Trophoblast cell (in vitro differentiated cells and primary cell): Measurements from ENCODE around the gene MYO18A.

Experiments
- DNase-seq, 2 donors: peaks; one replicate each; pipeline ENCODE4 v3.0.0-alpha.2; 2016
- H2AFZ ChIP-seq: 2 replicates; pipeline ENCODE4 v1.6.1; 2013; ENCODE audit warnings: low read length, moderate library complexity, mild to moderate bottlenecking; ENCODE audit not compliant: insufficient read depth, poor library complexity
- H2AK5ac ChIP-seq: 2 replicates; pipeline ENCODE4 v1.6.1; 2013; ENCODE audit warnings: mild to moderate bottlenecking, low read length
- H2BK120ac ChIP-seq: 2 replicates; pipeline ENCODE4 v1.6.1; 2013; ENCODE audit warnings: low read length, mild to moderate bottlenecking, moderate library complexity; ENCODE audit not compliant: insufficient read depth, poor library complexity
- H2BK12ac ChIP-seq: 2 replicates; pipeline ENCODE4 v1.6.1; 2013; ENCODE audit warnings: mild to moderate bottlenecking, low read length, moderate library complexity
- H2BK5ac ChIP-seq: 2 replicates; pipeline ENCODE4 v1.6.1; 2013; ENCODE audit warnings: low read length, low read depth, moderate library complexity, mild to moderate bottlenecking; ENCODE audit not compliant: poor library complexity
- H3K14ac ChIP-seq: 2 replicates; pipeline ENCODE4 v1.6.1; 2013; ENCODE audit warnings: mild to moderate bottlenecking, low read length
- H3K18ac ChIP-seq: 2 replicates; pipeline ENCODE4 v1.6.1; 2013; ENCODE audit warnings: mild to moderate bottlenecking, low read length
- H3K23ac ChIP-seq: 2 replicates; pipeline ENCODE4 v1.6.1; 2013; ENCODE audit warnings: low read length
- H3K27ac ChIP-seq: 2 replicates; pipeline ENCODE4 v1.5.1; 2013; ENCODE audit warnings: low read depth, mild to moderate bottlenecking, inconsistent platforms, low read length, moderate library complexity
- H3K27me3 ChIP-seq: 2 replicates; pipeline ENCODE4 v1.6.1; 2013; ENCODE audit warnings: inconsistent platforms, mild to moderate bottlenecking, low read length, moderate library complexity; ENCODE audit not compliant: insufficient read depth
- H3K36me3 ChIP-seq, 2 experiments: 1 replicate in 1 of 2; 2 replicates in 1 of 2; pipeline ENCODE4 v1.6.1; 2013; ENCODE audit warnings: low read length in 2 of 2, mild to moderate bottlenecking in 2 of 2, moderate library complexity in 1 of 2; ENCODE audit not compliant: insufficient read depth in 2 of 2, control insufficient read depth in 1 of 2
- H3K4ac ChIP-seq: 2 replicates; pipeline ENCODE4 v1.6.1; 2013; ENCODE audit warnings: low read depth, mild to moderate bottlenecking, low read length, moderate library complexity
- H3K4me1 ChIP-seq, 2 experiments: 1 replicate in 1 of 2; 2 replicates in 1 of 2; pipeline ENCODE4 v1.6.1; 2013; ENCODE audit warnings: low read length in 2 of 2, mild to moderate bottlenecking in 2 of 2, moderate library complexity in 1 of 2; ENCODE audit not compliant: insufficient read depth in 2 of 2, control insufficient read depth in 1 of 2
- H3K4me2 ChIP-seq: 2 replicates; pipeline ENCODE4 v1.6.1; 2013; ENCODE audit warnings: inconsistent platforms, mild to moderate bottlenecking, low read length, moderate library complexity
- H3K4me3 ChIP-seq: 2 replicates; pipeline ENCODE4 v1.5.1; 2013; ENCODE audit warnings: mild to moderate bottlenecking, low read depth, low read length, inconsistent platforms
- H3K79me1 ChIP-seq: one replicate; pipeline ENCODE4 v1.6.1; 2013; ENCODE audit warnings: low read length
- H3K79me2 ChIP-seq: 2 replicates; pipeline ENCODE4 v1.6.1; 2013; ENCODE audit warnings: low read length, mild to moderate bottlenecking; ENCODE audit not compliant: control insufficient read depth, insufficient read depth, poor library complexity
- H3K9ac ChIP-seq: 2 replicates; pipeline ENCODE4 v1.6.1; 2013; ENCODE audit warnings: mild to moderate bottlenecking, low read length
- H3K9me3 ChIP-seq: 2 replicates; pipeline ENCODE4 v1.6.1; 2013; ENCODE audit warnings: low read depth, mild to moderate bottlenecking, control low read depth, inconsistent platforms, low read length; ENCODE audit not compliant: insufficient read depth
- H4K12ac ChIP-seq: 2 replicates; pipeline ENCODE4 v1.6.1; 2013; ENCODE audit warnings: low read depth, mild to moderate bottlenecking, low read length, moderate library complexity
- H4K8ac ChIP-seq: 2 replicates; pipeline ENCODE4 v1.6.1; 2013; ENCODE audit warnings: low read depth, mild to moderate bottlenecking, low read length, moderate library complexity
- H4K91ac ChIP-seq: one replicate; pipeline ENCODE4 v1.6.1; 2013; ENCODE audit warnings: low read depth, mild to moderate bottlenecking, low read length, moderate library complexity
- WGBS: extraction: QIAGEN DNeasy Blood & Tissue Kit; methylation state at CpG from one replicate; pipeline ENCODE4 v1.1.7; 2013; ENCODE audit warnings: missing lambda C conversion rate; ENCODE audit not compliant: insufficient read length, insufficient coverage; ENCODE audit errors: extremely low coverage; 5-methylcytosine and 5-hydroxymethylcytosine counted together

The MYO18A gene

DNA sequence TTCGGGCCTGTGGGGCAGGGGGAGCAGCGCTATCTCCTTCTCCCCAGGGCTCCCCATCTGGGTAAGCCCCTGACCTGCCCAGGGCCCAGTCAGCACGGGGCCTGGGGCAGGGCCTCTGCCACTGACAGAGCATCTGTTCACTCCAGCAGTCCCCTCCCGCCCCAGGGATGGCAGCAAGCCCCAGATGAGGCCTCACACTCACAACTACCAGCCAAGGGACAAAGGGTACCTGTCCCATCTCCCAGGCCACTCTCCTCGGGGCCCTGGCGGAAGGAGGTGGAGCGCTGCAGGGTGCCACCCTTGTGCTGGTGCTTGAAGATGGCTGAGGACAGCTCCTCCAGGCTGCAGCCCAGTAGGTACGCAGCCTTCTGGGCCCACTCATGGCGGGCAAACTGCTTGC is 64.8 kb downstream of the MYO18A start:
- H2AK5ac ChIP-seq, result no peak overlapping the region
- H3K23ac ChIP-seq, result no peak overlapping the region
- DNase-seq, result no peak
- H3K79me1 ChIP-seq, result no peaks in the 10 kb centered on the region
- H2BK12ac ChIP-seq, result no peak overlapping the region
- WGBS, result no CpG with 5 or more reads among the region's 9 CpGs
- no peak overlapping the region for H3K4me3 ChIP-seq
- H2AFZ ChIP-seq, result no peak overlapping the region
- no peaks in the 10 kb centered on the region for H3K4me1 ChIP-seq
- H4K8ac ChIP-seq, result no peak overlapping the region
- no peak overlapping the region for H2BK120ac ChIP-seq
- no peak overlapping the region for H4K12ac ChIP-seq
- H3K9me3 ChIP-seq, result no peaks in the 10 kb centered on the region
- H3K36me3 ChIP-seq, result peaks cover 35 to 45% of the 10 kb centered on the region in 2 experiments
- no peak overlapping the region for H4K91ac ChIP-seq
- no peaks in the 10 kb centered on the region for H3K79me2 ChIP-seq
- H3K27ac ChIP-seq, result no peak overlapping the region
- no peak overlapping the region for H3K14ac ChIP-seq
- no peaks in the 10 kb centered on the region for H3K27me3 ChIP-seq
- no peak overlapping the region for H3K4ac ChIP-seq
- H3K9ac ChIP-seq, result no peak overlapping the region
- no peak overlapping the region for H2BK5ac ChIP-seq
- no peak overlapping the region for H3K18ac ChIP-seq
- H3K4me2 ChIP-seq, result no peak overlapping the region

- Histone ChIP-seq H3K4me3 (no peak overlapping the region), H2AFZ (no peak overlapping the region), H2BK120ac (no peak overlapping the region), H3K27me3 (no peaks in the 10 kb centered on the region), H2AK5ac (no peak overlapping the region), H3K27ac (no peak overlapping the region), H3K79me1 (no peaks in the 10 kb centered on the region), H3K14ac (no peak overlapping the region), H3K4me1 (no peaks in the 10 kb centered on the region), H3K4ac (no peak overlapping the region), H3K36me3 (peaks cover 36 to 51% of the 10 kb centered on the region in 2 experiments), H3K4me2 (no peak overlapping the region), H3K9me3 (no peaks in the 10 kb centered on the region), H4K12ac (no peak overlapping the region), H2BK5ac (no peak overlapping the region), H4K8ac (no peak overlapping the region), H3K18ac (no peak overlapping the region), H2BK12ac (no peak overlapping the region), H4K91ac (no peak overlapping the region), H3K79me2 (no peaks in the 10 kb centered on the region), H3K9ac (no peak overlapping the region), H3K23ac (no peak overlapping the region)
- no peak for DNase-seq
- no CpG with 5 or more reads among the region's 5 CpGs for WGBS
Measured at GRCh38 chr17:29114141-29114540, 66.1 kb downstream of the MYO18A start.

- no peaks in the 10 kb centered on the region for H3K27me3 ChIP-seq
- H2AK5ac ChIP-seq, result no peak overlapping the region
- H4K12ac ChIP-seq, result no peak overlapping the region
- no peak overlapping the region for H3K18ac ChIP-seq
- no peaks in the 10 kb centered on the region for H3K79me1 ChIP-seq
- no peak overlapping the region for H2BK5ac ChIP-seq
- H3K36me3 ChIP-seq, result peaks cover 30 to 46% of the 10 kb centered on the region in 2 experiments
- H3K23ac ChIP-seq, result no peak overlapping the region
- H3K4me2 ChIP-seq, result no peak overlapping the region
- no peak overlapping the region for H2AFZ ChIP-seq
- no peak overlapping the region for H4K91ac ChIP-seq
- no CpG with 5 or more reads among the region's 6 CpGs for WGBS
- no peak overlapping the region for H2BK12ac ChIP-seq
- no peak overlapping the region for H3K27ac ChIP-seq
- H3K9ac ChIP-seq, result no peak overlapping the region
- H3K14ac ChIP-seq, result no peak overlapping the region
- H3K9me3 ChIP-seq, result no peaks in the 10 kb centered on the region
- peaks cover 1 to 3% of the 10 kb centered on the region in 2 experiments for H3K4me1 ChIP-seq
- DNase-seq, result no peak
- no peak overlapping the region for H3K4ac ChIP-seq
- no peak overlapping the region for H2BK120ac ChIP-seq
- no peaks in the 10 kb centered on the region for H3K79me2 ChIP-seq
- no peak overlapping the region for H4K8ac ChIP-seq
- no peak overlapping the region for H3K4me3 ChIP-seq
Measured at GRCh38 chr17:29113334-29113733, 66.9 kb downstream of the MYO18A start.

DNA sequence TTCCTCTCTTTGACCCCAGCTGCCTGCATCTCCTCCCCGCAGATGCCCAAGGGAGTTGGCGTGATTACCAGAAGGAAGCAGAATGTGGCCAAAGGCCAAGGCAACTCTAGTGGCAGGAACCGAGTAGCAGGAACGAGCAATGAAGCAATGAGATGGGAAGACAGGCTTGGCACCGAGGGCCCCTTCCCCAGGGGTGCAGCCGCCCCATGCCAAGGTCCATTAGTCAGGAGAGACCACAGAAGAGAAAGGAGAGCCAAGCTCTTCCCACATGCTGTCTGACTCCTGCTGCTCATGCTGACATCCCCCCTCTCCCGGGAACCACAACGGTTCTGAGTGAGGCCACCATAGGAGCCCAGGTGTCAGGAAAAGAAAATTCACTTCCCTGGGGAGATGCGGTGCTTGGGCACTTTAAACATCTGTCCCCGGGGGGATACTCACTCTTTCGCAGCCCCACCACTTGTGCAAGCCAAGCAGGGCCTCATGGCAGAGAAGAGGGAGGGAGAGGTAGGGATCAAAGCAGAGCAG is 67.4 kb downstream of the MYO18A start:
- H4K12ac ChIP-seq, result no peak overlapping the region
- no peak overlapping the region for H2AK5ac ChIP-seq
- no peak overlapping the region for H3K9ac ChIP-seq
- no peak overlapping the region for H3K18ac ChIP-seq
- no peak for DNase-seq
- no peak overlapping the region for H3K27ac ChIP-seq
- no peak overlapping the region for H2BK12ac ChIP-seq
- no peaks in the 10 kb centered on the region for H3K79me2 ChIP-seq
- WGBS, result no CpG with 5 or more reads among the region's 11 CpGs
- no peak overlapping the region for H3K4me2 ChIP-seq
- H3K79me1 ChIP-seq, result no peaks in the 10 kb centered on the region
- no peak overlapping the region for H4K91ac ChIP-seq
- H2AFZ ChIP-seq, result no peak overlapping the region
- H2BK5ac ChIP-seq, result no peak overlapping the region
- H3K14ac ChIP-seq, result no peak overlapping the region
- no peaks in the 10 kb centered on the region for H3K9me3 ChIP-seq
- H3K36me3 ChIP-seq, result peaks cover 30 to 46% of the 10 kb centered on the region in 2 experiments
- no peak overlapping the region for H3K4me3 ChIP-seq
- H3K4ac ChIP-seq, result no peak overlapping the region
- H2BK120ac ChIP-seq, result no peak overlapping the region
- no peak overlapping the region for H4K8ac ChIP-seq
- H3K27me3 ChIP-seq, result no peaks in the 10 kb centered on the region
- peaks cover 6 to 7% of the 10 kb centered on the region in 2 experiments for H3K4me1 ChIP-seq
- H3K23ac ChIP-seq, result no peak overlapping the region
